ENCODE results near the gene DAB1. TPM values are rescaled to one million over a fixed set of nuclear protein-coding genes. Genes with fewer than 3 reads are reported as not detected.

DAB1 gene
- total RNA-seq, 2 donors from 2014 or later = not detected

DNA sequence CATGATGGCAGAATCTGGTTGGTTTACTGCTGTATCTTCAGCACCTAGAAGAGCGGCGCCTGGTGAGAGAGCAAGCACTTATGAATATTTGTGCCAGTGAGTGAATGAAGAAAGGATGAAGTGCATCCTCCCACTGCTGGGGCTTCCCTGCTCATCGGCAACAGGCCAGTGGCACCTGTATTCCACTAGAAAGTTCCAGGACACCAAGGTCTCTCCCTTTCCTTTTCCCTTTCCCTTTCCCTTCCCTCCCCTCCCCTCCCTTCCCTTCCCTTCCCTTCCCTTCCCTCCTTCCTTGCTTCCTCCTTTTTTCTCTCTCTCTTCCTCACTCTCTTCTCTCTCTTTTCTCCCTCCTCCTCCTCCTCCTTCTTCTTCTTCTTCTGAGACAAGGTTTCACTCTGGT is 86.2 kb downstream of the DAB1 start:
- DNase-seq (ENCODE audit: low spot score) (no peak), ATAC-seq (no peak)
- Mint-ChIP-seq H3K9me3 (peaks cover 3% of the 10 kb centered on the region), H3K27me3 (peaks cover 14 to 24% of the 10 kb centered on the region in 2 donors), H3K27ac (no peak overlapping the region), H3K4me3 (no peak overlapping the region), H3K4me1 (ENCODE audit: low read depth in 2 of 2) (no peaks in the 10 kb centered on the region), H3K36me3 (no peaks in the 10 kb centered on the region)

DNA sequence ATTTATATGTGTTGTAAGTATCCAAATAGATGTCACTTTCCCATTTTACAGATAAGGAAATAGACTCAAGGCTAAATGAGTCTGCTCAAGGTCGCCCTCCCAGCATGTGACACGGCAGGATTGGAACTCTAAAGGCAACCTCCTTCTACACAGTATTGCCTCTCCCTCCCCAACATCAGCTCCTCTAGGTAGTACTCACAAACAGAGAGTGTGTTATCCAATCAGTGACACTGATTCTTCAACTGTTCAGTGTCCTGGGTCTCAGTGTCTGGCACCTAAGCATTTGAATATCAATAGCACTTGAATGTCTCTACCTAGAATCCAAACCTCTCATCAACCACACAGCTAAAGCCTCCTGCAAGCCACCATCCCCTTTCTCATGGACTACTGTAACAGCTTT is 87.1 kb downstream of the DAB1 start:
- no peak for DNase-seq (ENCODE audit: low spot score)
- Mint-ChIP-seq H3K4me3 (no peak overlapping the region), H3K27ac (no peak overlapping the region), H3K9me3 (peaks cover 3% of the 10 kb centered on the region), H3K36me3 (no peaks in the 10 kb centered on the region), H3K4me1 (ENCODE audit: low read depth in 2 of 2) (no peaks in the 10 kb centered on the region), H3K27me3 (peaks cover 14 to 24% of the 10 kb centered on the region in 2 donors)
- no peak for ATAC-seq

DNA sequence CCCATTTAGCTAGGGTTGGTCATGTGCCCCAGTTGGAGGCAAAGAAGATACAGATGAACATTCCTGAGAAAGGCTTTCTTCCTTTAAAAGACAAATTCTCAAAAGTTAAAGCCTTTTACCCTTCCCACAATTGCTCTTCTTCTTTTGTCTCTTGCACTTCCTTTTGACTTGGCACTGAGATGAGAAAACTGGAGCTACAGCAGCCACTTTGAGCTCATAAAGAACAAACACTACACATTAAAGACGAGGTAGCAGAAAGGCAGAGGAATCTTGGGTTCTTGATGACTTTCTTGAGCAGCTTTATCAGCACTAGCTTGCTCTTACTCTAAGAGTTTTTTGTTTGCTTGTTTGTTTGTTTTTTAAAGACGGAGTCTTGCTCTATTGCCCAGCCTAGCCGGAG is 92.2 kb downstream of the DAB1 start:
- H3K9me3 Mint-ChIP-seq = peaks cover 6% of the 10 kb centered on the region
- no peaks in the 10 kb centered on the region for H3K36me3 Mint-ChIP-seq
- H3K4me3 Mint-ChIP-seq = no peak overlapping the region
- ATAC-seq (no peak), DNase-seq (ENCODE audit: low spot score) (no peak)
- H3K27ac Mint-ChIP-seq = no peak overlapping the region
- H3K27me3 Mint-ChIP-seq = peaks cover 6 to 12% of the 10 kb centered on the region in 2 donors
- no peaks in the 10 kb centered on the region for H3K4me1 Mint-ChIP-seq (ENCODE audit: low read depth in 2 of 2)

DNA sequence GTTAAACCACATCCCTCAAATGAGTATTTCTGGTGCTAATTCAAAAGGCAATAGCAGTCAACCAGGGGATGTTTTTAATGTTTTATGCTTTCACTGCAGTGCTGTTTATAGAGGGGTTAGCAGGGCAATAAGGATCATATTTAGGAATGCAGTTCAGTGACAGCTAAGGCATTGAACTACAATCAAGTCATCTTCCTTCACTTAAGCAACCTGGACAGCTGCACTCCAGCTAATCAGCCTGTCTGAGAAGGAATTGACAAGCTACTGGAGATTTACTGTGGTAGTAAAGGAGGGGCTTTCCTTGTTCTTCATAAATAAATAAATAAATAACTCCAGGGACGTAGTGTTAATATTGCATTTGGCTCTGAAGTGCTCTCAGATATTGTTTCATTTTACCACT is 93.9 kb downstream of the DAB1 start:
- Mint-ChIP-seq H3K4me1 (ENCODE audit: low read depth in 2 of 2) (no peaks in the 10 kb centered on the region), H3K27me3 (peaks cover 6 to 16% of the 10 kb centered on the region in 2 donors), H3K36me3 (no peaks in the 10 kb centered on the region), H3K9me3 (peaks cover 6% of the 10 kb centered on the region), H3K27ac (no peak overlapping the region), H3K4me3 (no peak overlapping the region)
- DNase-seq (ENCODE audit: low spot score) (no peak), ATAC-seq (no peak)

DNA sequence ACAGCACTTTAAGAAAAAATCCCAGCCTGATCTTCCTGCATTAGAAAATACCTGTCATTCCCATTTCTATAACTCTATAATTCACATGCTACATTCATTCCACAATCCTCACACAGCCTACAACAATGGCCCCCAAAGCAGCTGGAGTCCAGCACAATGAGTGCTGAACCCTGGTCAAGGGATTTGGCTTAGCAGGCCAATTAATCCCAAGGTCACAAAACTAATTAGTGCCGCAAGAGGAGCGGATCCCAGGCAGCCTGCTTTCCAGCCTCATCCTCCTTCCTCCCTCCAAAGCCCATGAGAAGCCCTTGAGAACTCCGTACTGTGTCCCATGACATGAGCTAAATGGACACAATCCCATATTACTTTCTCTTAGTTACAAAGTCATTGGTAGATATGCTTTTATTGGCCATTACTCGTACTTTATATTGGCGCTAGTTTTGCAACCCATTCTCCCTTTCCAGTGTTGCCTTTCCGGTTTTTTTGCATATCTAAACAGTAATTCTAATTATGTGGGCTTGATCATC is 94.8 kb downstream of the DAB1 start:
- Mint-ChIP-seq H3K4me1 (ENCODE audit: low read depth in 2 of 2) (no peaks in the 10 kb centered on the region), H3K36me3 (no peaks in the 10 kb centered on the region)
- DNase-seq (ENCODE audit: low spot score) = no peak

DNA sequence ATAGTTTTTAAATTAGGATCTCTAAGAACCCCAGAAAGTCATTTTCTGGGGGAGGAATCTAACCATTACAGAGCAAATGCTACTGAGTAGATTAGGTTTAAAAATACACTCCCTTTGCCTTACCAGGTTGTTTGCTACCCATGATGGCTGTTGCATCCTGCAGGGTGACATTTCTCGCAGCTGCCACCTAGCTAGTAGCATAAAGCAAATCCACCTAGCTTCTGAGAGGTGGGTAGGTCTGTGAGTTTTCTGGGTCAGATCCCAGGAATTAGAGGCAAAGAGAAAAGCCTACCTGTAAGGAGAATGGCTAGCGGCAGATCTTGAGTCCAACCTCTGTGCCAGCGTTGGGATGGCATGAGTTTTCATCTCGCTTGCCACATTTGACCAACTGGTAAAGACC is 95.9 kb downstream of the DAB1 start:
- H3K36me3 Mint-ChIP-seq = no peaks in the 10 kb centered on the region
- H3K4me1 Mint-ChIP-seq (ENCODE audit: low read depth in 2 of 2) = no peaks in the 10 kb centered on the region
- peaks cover 3 to 17% of the 10 kb centered on the region in 2 donors for H3K27me3 Mint-ChIP-seq
- H3K9me3 Mint-ChIP-seq = peaks cover 6% of the 10 kb centered on the region
- H3K4me3 Mint-ChIP-seq = no peak overlapping the region
- DNase-seq (ENCODE audit: low spot score) = no peak
- H3K27ac Mint-ChIP-seq = no peak overlapping the region
- no peak for ATAC-seq

More for the DNA sequence above, 94.8 kb downstream of the DAB1 start:
- ATAC-seq = no peak
- peaks cover 6 to 16% of the 10 kb centered on the region in 2 donors for H3K27me3 Mint-ChIP-seq
- H3K27ac Mint-ChIP-seq = no peak overlapping the region
- no peak overlapping the region for H3K4me3 Mint-ChIP-seq
- peaks cover 6% of the 10 kb centered on the region for H3K9me3 Mint-ChIP-seq

DNA sequence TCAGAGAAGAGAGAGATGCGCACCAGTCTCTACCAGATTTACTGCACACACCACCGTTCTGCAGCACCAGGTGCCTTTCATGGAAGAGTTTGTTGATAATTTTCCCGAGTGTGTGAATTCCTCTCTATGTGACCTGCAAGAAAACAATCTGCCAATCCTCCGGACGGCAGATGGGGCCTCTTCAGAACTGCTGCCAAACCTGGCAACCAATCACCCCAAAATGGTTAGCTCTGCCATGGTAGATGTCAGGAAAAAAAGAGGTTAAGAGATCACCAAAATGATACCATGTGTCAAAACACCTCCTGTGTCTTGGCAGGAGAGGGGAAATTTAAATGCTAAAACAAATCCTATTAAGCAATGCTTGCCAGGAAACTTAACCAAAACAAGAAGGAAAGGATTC is 96.5 kb downstream of the DAB1 start:
- H3K36me3 Mint-ChIP-seq = no peaks in the 10 kb centered on the region

DNA sequence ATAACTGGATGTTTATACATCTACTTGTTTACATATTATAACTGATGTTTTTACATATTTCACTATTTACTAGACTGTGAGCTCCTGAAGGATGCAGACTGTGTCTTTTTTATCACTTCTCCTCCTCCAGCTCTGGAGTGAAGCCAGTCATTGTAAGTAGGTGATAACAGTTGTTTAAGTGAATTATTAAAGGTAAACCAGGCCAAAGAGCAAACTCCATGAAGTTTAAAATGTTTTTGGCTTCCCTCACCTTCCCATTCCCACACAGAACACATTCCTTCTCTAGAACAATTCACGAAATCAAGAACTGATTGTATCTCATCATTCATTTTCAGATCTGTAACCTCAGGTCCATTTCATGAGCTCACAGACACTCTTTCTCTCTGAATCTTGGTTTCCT is 98.3 kb downstream of the DAB1 start:
- no peak overlapping the region for H3K4me3 Mint-ChIP-seq
- ATAC-seq (no peak), DNase-seq (ENCODE audit: low spot score) (no peak)
- no peaks in the 10 kb centered on the region for H3K4me1 Mint-ChIP-seq (ENCODE audit: low read depth in 2 of 2)
- no peak overlapping the region for H3K27ac Mint-ChIP-seq
- H3K36me3 Mint-ChIP-seq = no peaks in the 10 kb centered on the region
- peaks cover 12 to 20% of the 10 kb centered on the region in 2 donors for H3K27me3 Mint-ChIP-seq
- no peaks in the 10 kb centered on the region for H3K9me3 Mint-ChIP-seq

More for the DNA sequence above, 96.5 kb downstream of the DAB1 start:
- H3K27ac Mint-ChIP-seq = no peak overlapping the region
- DNase-seq (ENCODE audit: low spot score) (no peak), ATAC-seq (no peak)
- H3K4me3 Mint-ChIP-seq = no peak overlapping the region
- H3K9me3 Mint-ChIP-seq = peaks cover 3% of the 10 kb centered on the region
- no peaks in the 10 kb centered on the region for H3K4me1 Mint-ChIP-seq (ENCODE audit: low read depth in 2 of 2)
- peaks cover 0 to 15% of the 10 kb centered on the region in 2 donors for H3K27me3 Mint-ChIP-seq

DNA sequence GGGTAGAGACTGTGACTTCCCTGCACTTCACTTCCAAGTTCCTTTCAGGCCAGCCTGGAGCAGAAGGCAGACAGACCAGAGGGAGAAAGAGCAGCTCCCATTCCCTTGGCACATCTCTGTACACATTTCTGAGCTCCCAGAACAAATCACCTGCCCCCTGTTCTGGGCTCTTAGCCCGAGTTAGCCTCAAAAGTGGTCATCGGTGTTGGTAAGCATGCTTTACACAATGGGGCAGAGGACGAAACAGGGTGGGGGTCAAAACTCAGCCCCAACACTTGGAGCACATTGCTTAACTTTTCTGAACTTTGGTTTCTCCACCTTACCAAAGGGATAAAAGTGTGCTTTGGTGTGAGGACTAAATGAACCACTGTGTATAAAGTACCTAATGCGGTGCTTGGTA is 98.7 kb downstream of the DAB1 start:
- peaks cover 12 to 20% of the 10 kb centered on the region in 2 donors for H3K27me3 Mint-ChIP-seq
- no peak overlapping the region for H3K4me3 Mint-ChIP-seq
- DNase-seq (ENCODE audit: low spot score) (no peak), ATAC-seq (no peak)
- H3K27ac Mint-ChIP-seq = no peak overlapping the region
- no peaks in the 10 kb centered on the region for H3K9me3 Mint-ChIP-seq
- no peaks in the 10 kb centered on the region for H3K36me3 Mint-ChIP-seq
- no peaks in the 10 kb centered on the region for H3K4me1 Mint-ChIP-seq (ENCODE audit: low read depth in 2 of 2)

DNA sequence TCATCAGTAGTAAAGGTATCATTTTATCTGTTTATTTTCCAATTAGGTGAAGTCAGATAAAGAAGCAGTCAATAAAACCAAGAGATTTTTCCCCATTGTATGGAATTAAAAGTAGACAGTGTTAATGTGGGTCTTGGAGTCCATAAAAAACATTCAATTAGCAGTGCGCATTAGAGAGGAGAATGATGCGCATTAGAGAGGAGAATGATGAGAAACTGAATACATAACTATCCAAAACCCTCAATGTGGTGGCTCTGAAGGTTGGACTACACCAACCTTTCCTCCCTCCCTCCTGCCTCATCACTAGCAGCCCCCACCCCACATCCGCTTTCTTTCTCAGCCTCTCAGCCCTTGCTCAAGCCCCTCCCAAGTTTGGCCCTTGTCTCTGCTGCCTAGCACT is 99.5 kb downstream of the DAB1 start:
- DNase-seq (ENCODE audit: low spot score) (no peak), ATAC-seq (no peak)
- Mint-ChIP-seq H3K27me3 (peaks cover 12 to 20% of the 10 kb centered on the region in 2 donors), H3K9me3 (no peaks in the 10 kb centered on the region), H3K4me3 (no peak overlapping the region), H3K4me1 (ENCODE audit: low read depth in 2 of 2) (no peaks in the 10 kb centered on the region), H3K36me3 (no peaks in the 10 kb centered on the region), H3K27ac (no peak overlapping the region)

DNA sequence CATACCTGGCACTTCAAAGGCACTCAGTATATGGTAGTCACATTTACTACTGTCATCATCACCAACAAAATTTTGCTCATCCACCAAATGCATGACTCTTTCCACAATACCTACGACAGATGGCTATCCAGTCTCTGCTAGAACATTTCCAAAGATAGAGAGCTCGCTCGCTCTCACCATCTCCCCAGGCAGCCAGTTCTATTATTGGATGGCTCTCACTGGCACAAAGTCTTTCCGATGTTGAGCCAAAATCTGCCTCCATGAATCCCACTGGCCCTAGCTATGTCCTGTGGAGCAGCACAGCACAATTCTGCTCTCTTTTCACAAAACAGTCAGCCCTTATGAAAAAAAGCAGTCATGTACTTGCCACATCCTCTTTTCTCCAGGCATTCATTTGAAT is 102.1 kb downstream of the DAB1 start:
- Mint-ChIP-seq H3K27me3 (peaks cover 12 to 23% of the 10 kb centered on the region in 2 donors), H3K4me3 (no peak overlapping the region), H3K36me3 (no peaks in the 10 kb centered on the region), H3K4me1 (ENCODE audit: low read depth in 2 of 2) (no peaks in the 10 kb centered on the region), H3K27ac (no peak overlapping the region), H3K9me3 (no peaks in the 10 kb centered on the region)
- no peak for DNase-seq (ENCODE audit: low spot score)
- no peak for ATAC-seq

DNA sequence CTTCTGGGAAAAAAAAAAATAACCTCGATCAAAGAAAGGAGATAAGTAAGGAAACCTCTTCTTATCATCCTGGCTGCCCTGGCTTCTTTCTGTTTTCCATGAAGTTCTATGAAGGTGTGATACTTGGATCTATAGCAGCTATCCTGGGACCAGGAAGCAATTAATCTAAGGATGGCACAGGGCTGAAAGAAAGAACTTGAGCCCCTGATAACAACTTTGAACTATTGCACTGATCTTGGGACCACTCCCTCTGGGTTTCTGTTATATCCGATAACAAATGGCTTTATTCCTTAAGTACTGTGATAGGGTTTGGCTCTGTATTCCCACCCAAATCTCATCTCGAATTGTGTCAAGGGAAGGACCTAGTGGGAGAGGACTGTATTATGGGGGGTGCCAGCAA is 104.1 kb downstream of the DAB1 start:
- H3K4me1 Mint-ChIP-seq (ENCODE audit: low read depth in 2 of 2) = no peaks in the 10 kb centered on the region
- H3K4me3 Mint-ChIP-seq = no peak overlapping the region
- H3K36me3 Mint-ChIP-seq = no peaks in the 10 kb centered on the region
- DNase-seq (ENCODE audit: low spot score) = no peak
- no peak for ATAC-seq
- H3K9me3 Mint-ChIP-seq = no peaks in the 10 kb centered on the region
- H3K27ac Mint-ChIP-seq = no peak overlapping the region
- H3K27me3 Mint-ChIP-seq = peaks cover 12 to 18% of the 10 kb centered on the region in 2 donors

DNA sequence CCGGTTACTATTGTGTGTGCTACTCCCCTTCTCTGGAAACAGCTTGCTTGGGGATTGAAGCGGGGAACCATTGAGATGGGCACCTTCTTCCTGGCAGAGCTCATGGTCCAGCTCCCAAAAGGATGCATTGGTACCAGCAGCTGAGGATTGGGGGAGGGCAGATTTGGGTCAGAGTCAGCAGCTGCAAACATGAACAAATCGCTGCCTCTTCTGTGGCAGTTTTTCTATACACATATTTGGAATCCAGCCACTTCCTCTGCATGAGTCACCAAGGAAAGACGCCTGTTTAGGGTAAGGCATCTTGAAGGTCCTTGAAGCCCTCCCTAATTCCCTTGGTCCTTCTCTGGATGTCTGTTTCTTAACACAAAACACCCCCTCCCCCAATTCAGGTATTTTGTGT is 104.7 kb downstream of the DAB1 start:
- Mint-ChIP-seq H3K4me1 (ENCODE audit: low read depth in 2 of 2) (no peaks in the 10 kb centered on the region), H3K4me3 (no peak overlapping the region)

DNA sequence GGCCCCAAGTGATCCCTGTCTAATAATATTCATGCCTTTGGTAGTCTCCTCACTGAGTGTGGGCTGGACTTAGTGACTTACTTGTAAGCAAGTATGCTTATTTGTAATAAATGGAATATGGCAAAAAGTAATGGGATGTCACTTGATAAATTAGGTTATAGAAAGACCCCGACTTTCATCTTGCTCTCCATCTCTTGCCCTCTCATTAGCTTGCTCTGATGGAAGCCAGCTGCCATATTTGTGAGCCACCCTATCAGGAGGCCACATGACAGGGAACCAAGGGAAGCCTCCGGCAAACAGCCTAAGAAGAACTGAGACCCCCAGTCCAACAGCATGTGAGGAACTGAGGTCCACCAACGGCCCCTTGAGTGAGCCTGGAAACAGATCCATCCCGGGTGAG is 107.0 kb downstream of the DAB1 start:
- DNase-seq (ENCODE audit: low spot score) (no peak), ATAC-seq (no peak)
- Mint-ChIP-seq H3K9me3 (no peaks in the 10 kb centered on the region), H3K27ac (no peak overlapping the region), H3K4me1 (ENCODE audit: low read depth in 2 of 2) (no peaks in the 10 kb centered on the region), H3K4me3 (no peak overlapping the region), H3K27me3 (peaks cover 8% of the 10 kb centered on the region in 2 donors), H3K36me3 (no peaks in the 10 kb centered on the region)

More for the DNA sequence above, 104.7 kb downstream of the DAB1 start:
- no peak for ATAC-seq
- Mint-ChIP-seq H3K9me3 (no peaks in the 10 kb centered on the region), H3K36me3 (no peaks in the 10 kb centered on the region), H3K27me3 (peaks cover 12 to 18% of the 10 kb centered on the region in 2 donors), H3K27ac (no peak overlapping the region)
- no peak for DNase-seq (ENCODE audit: low spot score)

DNA sequence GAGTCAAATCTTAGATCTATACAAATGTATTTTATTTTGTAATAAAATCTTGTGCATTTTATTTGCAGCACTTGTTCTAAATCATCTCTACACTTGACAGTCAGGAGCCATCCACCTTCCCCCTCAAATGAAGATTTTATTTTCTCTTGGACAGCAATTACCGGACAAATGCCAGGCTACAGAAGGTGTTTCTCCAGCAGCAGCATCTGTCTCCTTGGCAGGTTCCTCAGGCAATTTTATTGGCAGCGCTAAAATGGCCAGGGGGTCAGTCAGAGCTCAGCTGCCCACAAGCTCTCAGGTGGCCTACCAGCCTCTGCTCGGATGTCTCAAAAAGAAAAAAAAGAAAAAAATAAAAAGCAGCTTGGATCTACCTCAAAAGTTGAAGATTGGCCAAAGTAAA is 107.6 kb downstream of the DAB1 start:
- ATAC-seq (no peak), DNase-seq (ENCODE audit: low spot score) (no peak)
- Mint-ChIP-seq H3K36me3 (no peaks in the 10 kb centered on the region), H3K27ac (no peak overlapping the region), H3K27me3 (peaks cover 2 to 5% of the 10 kb centered on the region in 2 donors), H3K4me3 (no peak overlapping the region), H3K4me1 (ENCODE audit: low read depth in 2 of 2) (no peaks in the 10 kb centered on the region), H3K9me3 (no peaks in the 10 kb centered on the region)

Measured in natural killer cell treated with Interleukin-12 subunit alpha and Interleukin-12 subunit beta and Interleukin-15 and Interleukin-18, amount 100 ng/mL, for 72 hours (primary cell).